KBM-7 (cell line): ENCODE measurements around the gene ELAC2.

Experiments
- DNase-seq: peaks from one replicate; pipeline ENCODE4 v3.0.0-alpha.2; 2015
- in situ Hi-C: fragments of 300-500 bp; cut with MboI; formaldehyde crosslinking; loops from 2 replicates; pipeline ENCODE4 v1.14.3; 2020; ENCODE audit warnings: low sequenced_read_pairs, low pct_unique_long_range_greater_than_20kb, mixed read lengths

ELAC2 gene

DNA sequence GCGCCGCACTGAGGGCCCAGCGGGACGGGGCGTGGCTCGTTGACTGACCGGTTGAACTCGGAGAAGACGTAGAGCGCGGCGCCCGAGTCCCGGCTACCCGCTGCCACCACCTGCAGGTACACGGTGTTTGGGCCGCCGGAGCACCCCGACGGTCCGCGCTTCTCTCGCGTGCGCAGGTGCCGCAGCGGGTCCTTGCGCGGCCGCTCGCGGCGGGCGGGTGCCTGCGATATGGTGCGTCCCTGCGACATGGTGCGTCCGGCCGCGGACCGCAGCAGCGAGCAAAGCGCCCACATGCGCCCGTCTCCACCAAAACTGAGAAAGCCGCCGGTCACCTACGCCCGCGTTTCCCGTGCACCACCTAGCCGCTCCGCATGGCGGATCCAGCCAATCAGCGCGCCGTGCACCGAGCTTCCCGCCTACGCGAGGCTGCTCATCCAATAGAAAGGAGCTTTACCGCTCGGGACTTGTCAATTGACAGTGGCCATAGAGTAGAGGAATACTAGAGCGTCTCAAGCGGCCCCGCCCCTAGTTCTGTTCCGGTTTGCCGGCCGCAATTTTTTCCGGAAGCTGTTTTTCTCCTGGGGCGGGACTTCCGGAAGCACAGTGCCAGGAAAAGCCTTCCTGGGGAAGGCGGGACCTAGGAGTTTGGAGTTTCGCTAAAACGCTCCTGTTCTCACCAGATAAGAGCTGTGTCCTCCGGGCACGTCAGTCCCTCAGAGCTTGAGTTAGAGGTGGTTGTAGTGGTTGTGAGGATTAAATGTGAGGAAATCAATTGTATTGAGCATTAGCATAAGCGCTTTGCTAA, at the start of gene ELAC2:
TSS of gene ELAC2 (minus strand) at position 373 of the 805 bp plus-strand sequence. CDS start at position 293, 80 bp downstream.
- in situ Hi-C loops = no loop called here
- peak; percentile 99 for DNase-seq

DNA sequence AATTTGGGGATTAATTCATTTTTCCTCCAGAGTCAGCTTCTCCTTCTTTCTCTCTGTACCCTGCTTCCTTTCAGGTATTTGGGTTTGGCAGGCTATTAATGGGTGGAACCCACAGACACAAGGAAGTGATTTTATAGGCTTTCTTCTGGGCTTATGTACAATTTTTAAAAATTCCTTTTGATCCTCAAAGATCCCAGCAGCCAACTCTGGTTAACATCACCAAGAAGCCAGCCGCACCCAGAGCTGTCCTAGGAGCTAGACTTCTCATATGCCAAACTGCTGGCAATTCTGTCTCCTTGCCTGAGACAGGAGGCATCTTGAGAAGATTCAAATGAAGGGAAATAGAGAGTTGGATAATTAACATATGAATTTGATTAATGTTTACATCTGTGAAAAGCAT, 47.2 kb upstream of the ELAC2 start:
- DNase-seq = no peak
- in situ Hi-C loops = no loop called here

DNA sequence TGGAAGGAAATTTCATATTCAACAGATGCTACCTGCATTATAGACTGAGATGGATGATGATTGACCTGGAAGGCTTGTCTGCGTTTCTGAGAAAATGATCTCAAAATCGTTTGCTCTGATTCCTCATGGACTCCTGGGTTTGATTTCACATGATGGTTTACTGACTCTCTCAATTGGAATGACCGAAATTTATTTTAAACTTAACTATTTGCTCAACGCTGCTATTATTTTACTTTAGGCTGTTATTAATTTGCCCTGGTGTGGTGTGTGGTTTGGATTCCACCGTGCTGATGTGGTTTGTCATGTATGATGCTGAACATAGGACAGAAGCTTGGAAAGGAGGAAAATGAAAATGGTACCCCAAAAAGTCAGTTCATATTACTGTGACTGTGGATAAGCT, 37.3 kb upstream of the ELAC2 start:
- in situ Hi-C loops = no loop called here
- DNase-seq = no peak

DNA sequence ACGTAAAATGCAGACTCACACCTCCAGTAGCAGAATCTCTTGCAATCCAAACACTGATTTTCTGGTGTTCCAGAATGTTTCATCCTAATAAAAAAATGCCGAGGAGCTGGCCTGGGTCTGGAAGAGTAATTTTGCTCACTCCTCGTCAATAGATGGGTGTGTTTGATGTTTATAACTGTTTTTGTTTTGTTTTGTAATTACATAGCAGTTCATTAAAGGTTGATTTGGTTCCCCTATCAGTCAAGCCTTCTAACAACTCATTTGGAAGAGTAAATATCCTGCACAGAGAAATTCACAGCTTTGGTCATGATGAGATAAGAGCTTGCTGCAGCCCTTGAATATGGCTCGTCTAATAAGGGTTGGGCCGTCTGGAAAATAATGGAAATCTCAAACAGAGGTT, 36.8 kb upstream of the ELAC2 start:
- in situ Hi-C loops = no loop called here
- no peak for DNase-seq

- no peak for DNase-seq
- in situ Hi-C loops = no loop called here
These were observed 34.1 kb upstream of the ELAC2 start for GRCh38 chr17:13051915-13052314.

DNA sequence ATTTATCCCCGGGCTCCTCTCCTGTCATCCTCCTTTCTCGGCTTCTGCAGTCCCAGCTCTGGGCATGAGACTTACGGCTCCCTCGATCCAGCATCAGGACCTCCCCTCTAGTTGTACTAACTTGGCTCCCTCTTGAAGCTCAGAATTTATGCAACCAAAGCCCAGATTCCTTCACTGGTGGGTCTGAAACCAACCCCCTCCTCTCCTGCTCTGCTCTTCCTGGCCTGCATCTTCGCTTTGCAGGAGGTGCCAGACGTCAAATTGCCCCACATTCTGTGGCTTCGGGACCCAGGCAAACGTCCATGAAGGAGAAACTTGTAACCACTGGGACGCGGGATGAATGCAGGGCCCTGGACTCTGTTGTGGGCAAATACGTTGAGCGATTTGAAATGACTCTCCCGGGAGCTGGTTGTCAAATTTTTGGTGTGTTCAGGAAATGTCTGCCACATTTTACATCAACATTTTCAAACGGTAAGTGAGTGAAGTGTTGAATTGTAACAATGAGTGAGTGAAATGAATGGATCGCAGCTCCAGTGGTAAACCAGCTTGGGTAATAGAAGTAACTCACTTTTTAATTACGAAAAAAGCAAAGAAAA, 29.3 kb upstream of the ELAC2 start:
- in situ Hi-C loops = no loop called here
- no peak for DNase-seq

DNA sequence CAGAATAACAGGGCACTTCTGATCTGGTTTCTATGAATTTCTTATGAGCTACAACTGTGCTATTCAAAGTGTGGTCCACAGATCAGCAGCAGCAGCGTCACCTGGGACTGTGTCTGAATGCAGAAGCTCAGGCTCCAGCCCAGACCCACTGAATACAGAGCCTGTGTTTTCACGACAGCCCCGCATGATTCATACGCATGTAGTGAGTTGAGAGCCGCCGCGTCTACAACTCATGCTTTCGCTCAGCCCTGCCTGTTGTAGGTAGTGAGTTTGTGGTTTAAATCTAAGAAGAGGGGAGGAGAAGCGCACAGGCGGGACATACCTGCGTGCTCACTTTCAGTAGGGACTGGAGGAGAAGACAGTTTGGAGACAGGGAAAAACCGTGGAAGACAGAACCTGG, 28.5 kb upstream of the ELAC2 start:
- DNase-seq = no peak
- in situ Hi-C loops = no loop called here

- DNase-seq = no peak
- in situ Hi-C loops = no loop called here
These were observed 26.8 kb upstream of the ELAC2 start for GRCh38 chr17:13044572-13045065.

DNA sequence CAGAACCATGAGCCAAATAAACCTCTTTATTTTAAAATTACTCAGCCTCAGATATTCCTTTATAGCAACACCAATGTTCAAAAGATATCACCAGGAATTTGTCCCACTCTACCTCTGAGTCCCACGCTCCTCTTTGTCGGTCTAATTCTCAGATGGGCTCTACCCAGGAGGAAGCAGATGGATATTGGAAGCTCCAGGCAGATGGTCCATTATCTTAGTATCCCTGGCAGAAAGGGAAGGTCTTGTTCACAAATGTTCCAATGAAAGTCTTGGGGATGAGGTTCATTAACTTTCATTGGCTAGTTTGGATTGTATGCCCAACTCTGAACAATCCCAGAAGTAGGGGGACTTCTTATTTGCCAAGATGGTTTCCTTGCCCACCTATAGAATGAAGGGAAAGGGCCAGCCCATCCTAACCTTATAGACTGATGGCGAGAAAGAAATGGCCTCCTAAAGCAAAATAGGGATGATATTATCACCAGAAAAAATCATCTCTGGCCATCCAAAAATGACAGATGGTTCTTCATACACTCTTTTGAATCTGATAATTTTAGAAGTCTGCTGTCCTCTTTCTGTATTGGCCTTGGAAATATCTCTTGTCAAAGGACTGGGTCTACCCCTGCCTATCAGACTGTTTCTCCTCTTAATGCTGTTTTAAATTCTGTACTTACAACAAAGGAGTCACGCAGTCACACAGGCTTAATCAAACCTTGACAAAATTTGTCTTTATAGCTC, 21.3 kb upstream of the ELAC2 start:
- no peak for DNase-seq
- in situ Hi-C loops = no loop called here

GRCh38 chr17:13036751-13037150, 18.9 kb upstream of the ELAC2 start:
- in situ Hi-C loops = no loop called here
- no peak for DNase-seq

DNA sequence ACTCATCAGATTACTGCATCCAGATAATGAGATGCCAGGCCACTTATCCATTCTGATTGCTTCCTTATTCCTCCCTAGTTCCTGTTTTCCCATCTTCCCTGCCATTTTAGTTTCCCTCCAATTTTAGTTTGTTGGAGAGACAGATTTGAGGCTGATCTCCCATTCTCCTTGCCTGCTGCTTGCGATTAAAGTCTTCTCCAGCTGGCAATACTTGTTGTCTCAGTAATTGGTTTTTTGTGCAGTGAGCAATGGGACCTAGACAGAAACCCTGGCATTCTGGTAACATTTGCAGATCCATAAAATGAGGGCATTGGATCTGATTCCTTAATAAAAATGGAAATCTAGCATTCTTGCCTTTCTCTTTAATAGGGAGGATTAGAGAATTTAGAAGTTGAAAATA, 17.6 kb upstream of the ELAC2 start:
- in situ Hi-C loops = no loop called here
- DNase-seq = no peak

DNA sequence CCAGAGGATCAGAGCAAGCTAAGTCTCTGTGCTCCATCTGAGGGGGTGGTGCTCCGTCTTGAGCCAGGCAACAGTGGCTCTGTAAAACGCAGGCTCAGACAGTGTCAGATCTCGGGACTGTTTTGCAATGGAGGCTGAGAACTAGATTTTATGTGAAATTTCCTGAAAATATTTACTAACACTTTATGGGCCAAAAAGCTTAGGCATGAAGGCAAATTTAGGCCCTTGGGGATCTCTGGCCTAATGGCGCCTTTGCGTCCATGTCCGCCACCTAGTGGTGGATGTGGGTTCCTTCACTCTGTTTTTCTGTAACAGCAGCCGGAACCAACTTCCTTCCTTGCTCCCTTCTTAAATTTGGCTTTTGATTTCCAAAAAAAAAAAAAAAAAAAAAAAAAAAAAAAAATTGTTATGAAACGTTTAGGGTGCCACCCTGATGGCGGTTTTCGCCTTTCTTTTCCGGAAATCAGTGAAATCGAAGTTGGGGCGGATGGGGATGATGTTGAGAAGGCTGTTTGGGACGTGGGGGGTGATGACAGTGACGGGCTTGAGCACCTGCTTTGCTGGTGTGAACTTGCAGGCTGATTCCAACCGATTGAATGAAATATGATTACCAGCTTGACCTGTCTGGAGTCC, 14.0 kb upstream of the ELAC2 start:
- in situ Hi-C loops = no loop called here
- DNase-seq = peak; percentile 73

- DNase-seq = peak; percentile 83
- in situ Hi-C loops = no loop called here
These were observed 12.9 kb upstream of the ELAC2 start for GRCh38 chr17:13030459-13031300.

GRCh38 chr17:13030056-13030455, 12.2 kb upstream of the ELAC2 start:
- in situ Hi-C loops = no loop called here
- DNase-seq = no peak

- no peak for DNase-seq
- in situ Hi-C loops = no loop called here
These were observed 11.5 kb upstream of the ELAC2 start for GRCh38 chr17:13029340-13029739.

- in situ Hi-C loops = no loop called here
These were observed 9.4 kb upstream of the ELAC2 start for GRCh38 chr17:13027246-13027645.

DNA sequence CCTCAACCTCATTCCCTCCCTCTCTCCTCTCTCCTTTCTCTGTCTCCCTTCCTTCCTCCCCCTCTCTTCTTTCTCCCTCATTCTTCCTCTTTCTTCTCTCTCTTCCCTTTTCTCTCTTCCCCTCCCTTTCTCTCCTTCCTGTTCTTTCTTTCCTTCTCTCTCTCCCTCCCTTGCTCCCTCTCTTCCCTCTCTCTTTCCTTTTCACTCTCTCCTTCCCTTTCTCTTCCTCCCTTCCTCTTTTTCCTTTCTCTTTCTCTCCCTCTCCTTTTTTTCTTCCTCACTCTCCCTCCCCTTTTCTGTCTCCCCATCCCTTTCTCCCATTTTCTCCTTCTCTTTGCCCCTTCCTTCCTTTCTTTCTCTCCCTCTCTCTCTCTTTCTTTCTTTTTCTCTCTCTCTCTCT, 7.9 kb upstream of the ELAC2 start:
- in situ Hi-C loops = no loop called here

More at GRCh38 chr17:13027246-13027645, 9.4 kb upstream of the ELAC2 start:
- DNase-seq = no peak

DNA sequence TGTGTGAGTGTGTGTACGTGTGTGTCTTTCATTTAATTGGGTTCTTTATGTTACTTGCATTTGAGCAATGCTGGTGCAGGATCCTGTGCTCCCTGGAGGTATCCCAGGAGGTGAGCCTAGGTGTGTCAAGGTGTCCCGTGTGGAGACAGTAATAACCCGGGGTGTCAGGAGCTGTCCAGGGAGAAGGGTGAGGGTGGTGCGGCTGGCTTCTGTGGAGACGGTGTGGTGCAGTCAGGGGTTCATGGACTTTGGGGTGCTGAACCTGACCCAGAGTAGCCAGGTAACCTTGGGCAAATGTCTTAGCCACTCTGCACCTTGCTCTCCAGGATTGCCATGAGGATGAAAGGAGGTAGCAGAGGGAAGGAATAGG, 7.4 kb upstream of the ELAC2 start:
- in situ Hi-C loops = no loop called here

More for the DNA sequence above, 7.9 kb upstream of the ELAC2 start:
- DNase-seq = no peak

More for the DNA sequence above, 7.4 kb upstream of the ELAC2 start:
- DNase-seq = no peak
